Activated T-cell treated with anti-CD3 and anti-CD28 coated beads, Interleukin-2, amount 50 U/mL, for 24 hours (primary cell): ENCODE data around the gene GPS1.
A peak's percentile ranks its signal among the peaks of the same experiment; 100 is the strongest.

Source experiments
- DNase-seq: peaks from one replicate; pipeline ENCODE4 v3.0.0-alpha.2; 2020
- H3K27ac Mint-ChIP-seq: 2 replicates; pipeline ENCODE4 v1.8.0; 2020; ENCODE audit warnings: mild to moderate bottlenecking, mixed read lengths
- H3K27me3 Mint-ChIP-seq: 2 replicates; pipeline ENCODE4 v1.8.0; 2020; ENCODE audit warnings: mixed read lengths
- H3K36me3 Mint-ChIP-seq: 2 replicates; pipeline ENCODE4 v1.8.0; 2020; ENCODE audit warnings: low read depth, mixed read lengths
- H3K4me1 Mint-ChIP-seq: 2 replicates; pipeline ENCODE4 v1.8.0; 2020; ENCODE audit warnings: low read depth, mixed read lengths
- H3K4me3 Mint-ChIP-seq: 2 replicates; pipeline ENCODE4 v1.8.0; 2020; ENCODE audit warnings: mild to moderate bottlenecking, moderate library complexity, mixed read lengths
- H3K9me3 Mint-ChIP-seq: 2 replicates; pipeline ENCODE4 v1.8.0; 2020; ENCODE audit warnings: mixed read lengths

The GPS1 gene

DNA sequence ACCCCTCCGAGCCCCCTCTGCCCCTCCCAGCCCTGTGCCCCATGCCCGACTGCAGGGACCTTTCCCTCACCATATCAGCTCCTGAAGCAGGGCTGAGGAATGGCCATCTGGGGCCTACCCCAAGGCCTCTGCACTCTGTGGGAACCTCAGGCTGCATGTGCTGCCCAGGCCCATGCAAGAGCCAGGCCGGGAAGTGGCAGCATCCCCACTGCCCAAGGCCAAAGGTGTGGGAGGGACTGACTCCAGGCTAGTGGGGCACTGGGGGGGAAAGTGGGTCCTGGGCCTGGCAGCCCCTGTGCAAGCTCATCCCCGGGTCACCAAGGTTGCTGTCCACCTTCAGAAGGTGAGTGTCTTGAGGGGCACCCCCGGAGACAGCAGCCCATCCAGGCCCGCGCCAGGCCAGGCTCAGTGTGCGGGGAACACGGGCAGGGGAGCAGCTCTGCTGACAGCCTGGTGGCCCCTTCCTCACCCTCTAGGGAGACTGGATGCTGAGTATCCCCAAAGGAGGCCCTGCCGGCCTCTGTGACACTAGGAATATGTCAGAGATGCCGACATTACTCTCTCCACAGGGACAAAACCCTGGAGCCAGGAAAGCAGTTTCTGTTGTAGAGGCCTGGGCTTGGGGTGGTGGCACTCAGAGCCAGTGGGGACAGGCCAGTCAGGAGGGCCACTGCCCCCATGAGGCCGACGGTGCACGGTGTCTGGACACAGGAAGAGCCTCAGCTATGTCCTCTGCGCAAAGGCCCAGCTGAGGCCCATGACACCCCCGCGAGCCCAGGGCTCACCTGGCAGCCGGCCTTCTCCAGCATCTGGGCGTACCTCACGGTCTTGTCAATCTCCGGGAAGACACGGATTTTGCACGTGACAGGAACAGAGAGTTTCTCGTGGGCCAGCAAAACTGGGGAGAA lies 10.6 kb downstream of the GPS1 start:
- no peak overlapping the region for H3K4me3 Mint-ChIP-seq
- H3K9me3 Mint-ChIP-seq: no peaks in the 10 kb centered on the region
- H3K27ac Mint-ChIP-seq: peak overlapping the region; percentile 68
- no peak for DNase-seq
- H3K27me3 Mint-ChIP-seq: no peaks in the 10 kb centered on the region
- H3K36me3 Mint-ChIP-seq: peaks cover 73% of the 10 kb centered on the region
- H3K4me1 Mint-ChIP-seq: peaks cover 15% of the 10 kb centered on the region

DNA sequence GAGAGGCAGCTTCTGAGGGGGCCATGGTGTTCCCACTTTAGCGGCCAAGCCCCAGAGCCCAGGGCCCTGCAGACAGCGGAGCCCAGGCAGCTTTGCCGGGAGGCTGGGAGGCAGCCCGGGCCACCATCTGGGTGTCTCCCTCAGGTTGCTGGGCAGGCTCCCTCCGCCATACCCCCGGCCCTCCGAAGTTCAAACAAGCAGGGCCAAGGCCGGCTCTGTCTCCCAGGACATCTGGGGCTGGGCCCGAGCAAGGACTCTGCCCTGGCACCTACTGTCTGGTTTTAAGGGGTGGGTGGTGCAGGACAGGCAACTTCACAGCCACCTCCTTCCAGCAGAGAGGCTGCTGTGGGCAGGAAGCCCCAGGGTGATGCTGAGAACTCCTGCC lies 11.3 kb downstream of the GPS1 start:
- Mint-ChIP-seq H3K4me3 (no peak overlapping the region), H3K36me3 (peaks cover 66% of the 10 kb centered on the region), H3K27me3 (no peaks in the 10 kb centered on the region), H3K4me1 (peaks cover 15% of the 10 kb centered on the region), H3K9me3 (no peaks in the 10 kb centered on the region), H3K27ac (peak overlapping the region; percentile 26)
- DNase-seq: no peak

DNA sequence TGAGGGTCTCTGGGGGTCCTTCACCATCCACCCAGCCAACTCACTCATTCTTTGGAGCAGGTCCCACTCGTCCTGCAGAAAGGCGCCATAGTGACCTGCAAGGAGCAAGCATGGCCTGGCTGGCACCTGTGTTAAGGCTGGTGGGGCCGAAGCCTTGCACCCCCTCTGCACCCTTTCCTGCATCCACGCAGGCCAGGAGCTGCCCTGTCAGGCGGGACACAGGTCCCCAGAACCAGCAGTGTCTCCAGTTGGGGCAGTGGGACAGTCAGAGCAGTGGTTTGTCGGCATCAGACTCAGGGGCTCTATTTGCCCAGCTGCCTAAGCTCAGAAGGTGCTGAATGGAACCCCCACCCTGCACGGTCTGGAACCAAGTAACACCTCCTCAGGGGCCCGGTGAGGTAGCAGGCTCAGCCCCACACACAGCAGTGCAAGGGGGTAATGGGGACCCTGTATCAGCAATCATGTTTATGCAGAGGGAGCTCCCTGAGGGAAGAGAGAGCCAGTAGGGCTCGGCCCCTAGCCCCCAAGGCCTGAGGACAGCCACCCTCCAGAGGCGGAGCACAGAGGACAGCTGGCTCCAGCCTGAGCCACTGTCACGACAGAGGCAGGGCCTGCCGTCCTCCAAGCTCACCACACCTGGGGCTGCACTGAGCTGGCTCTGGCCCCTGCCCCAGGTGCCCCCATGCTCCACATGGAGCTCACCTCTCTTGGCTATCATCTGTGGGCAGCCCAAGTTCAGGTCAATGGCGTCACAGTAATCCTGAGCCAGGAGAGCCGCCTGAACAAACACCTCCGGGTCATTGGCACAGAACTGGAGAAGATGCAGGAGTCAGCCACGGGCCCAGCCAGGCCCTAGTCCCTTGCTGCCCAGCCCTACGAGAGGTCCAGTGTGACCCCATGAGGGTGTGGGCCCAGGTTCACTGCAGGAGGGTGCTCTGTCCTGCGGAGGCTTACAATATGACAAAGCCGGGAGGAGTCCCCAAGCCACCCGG lies 12.0 kb downstream of the GPS1 start:
- Mint-ChIP-seq H3K9me3 (no peaks in the 10 kb centered on the region), H3K27ac (peak overlapping the region; percentile 82), H3K27me3 (no peaks in the 10 kb centered on the region), H3K4me1 (peaks cover 15% of the 10 kb centered on the region), H3K4me3 (peak overlapping the region; percentile 82), H3K36me3 (peaks cover 59% of the 10 kb centered on the region)
- no peak for DNase-seq

DNA sequence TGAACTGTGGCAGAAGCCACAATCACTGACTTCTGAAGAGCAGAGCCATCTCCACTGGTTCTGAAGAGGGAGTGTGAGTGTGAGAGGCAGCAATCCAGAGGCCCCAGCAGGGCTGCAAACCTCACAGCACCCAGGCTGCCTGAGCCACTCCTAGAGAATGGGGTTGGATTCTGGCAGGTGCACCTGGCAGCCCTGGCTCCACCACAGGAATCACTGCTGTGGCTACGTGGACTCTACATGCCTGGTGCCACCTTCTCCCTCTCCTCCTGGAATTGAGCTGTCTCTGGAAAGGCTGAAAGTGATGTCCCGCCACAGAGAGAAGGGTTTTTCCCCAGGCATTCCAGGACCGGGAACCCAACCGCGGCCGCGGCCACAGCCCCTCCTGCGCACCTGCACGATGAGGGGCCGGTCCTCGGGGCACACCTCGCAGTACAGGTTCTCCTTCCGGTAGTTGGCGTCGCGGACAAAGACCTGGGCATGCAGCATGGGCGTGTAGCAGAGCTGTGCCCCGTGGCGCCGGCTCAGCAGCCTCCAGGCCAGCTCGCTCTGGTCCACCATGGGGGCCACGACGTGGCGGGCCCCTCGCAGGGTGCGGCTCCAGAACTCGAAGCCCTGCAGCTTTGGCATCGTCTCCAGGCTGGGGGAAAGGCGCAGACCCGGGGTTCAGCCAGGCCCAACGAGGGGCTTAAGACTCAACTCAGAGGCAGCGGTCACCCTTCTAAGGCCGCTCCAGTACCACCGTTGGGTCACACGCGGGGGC lies 12.9 kb downstream of the GPS1 start:
- H3K4me3 Mint-ChIP-seq: peak overlapping the region; percentile 82
- no peaks in the 10 kb centered on the region for H3K9me3 Mint-ChIP-seq
- no peak for DNase-seq
- H3K27ac Mint-ChIP-seq: peak overlapping the region; percentile 82
- H3K36me3 Mint-ChIP-seq: peaks cover 50% of the 10 kb centered on the region
- H3K27me3 Mint-ChIP-seq: no peaks in the 10 kb centered on the region
- H3K4me1 Mint-ChIP-seq: peaks cover 15% of the 10 kb centered on the region

DNA sequence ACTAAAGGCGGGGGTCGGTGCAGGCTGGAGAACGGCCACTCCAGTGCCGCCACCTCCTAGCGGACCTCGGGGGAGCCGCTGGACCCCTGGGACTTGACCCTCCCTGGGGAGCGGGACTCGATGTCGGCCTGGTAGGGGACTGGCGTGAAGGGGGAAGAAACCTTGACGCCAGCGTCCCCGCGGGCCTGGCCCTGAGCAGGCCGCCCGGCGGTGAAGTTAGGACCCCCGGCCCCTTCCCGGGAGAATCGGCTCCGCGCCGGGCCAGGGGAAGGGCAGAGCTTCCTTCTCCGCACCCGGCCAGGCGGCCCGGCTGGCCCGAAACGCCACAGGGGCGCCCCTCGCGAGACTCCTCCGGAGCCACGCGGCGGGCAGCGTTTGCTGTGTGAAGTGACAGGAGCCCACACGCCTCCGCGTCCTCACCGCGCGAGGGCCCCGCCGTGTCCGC lies 13.5 kb downstream of the GPS1 start:
- Mint-ChIP-seq H3K36me3 (peaks cover 44% of the 10 kb centered on the region), H3K4me3 (peak overlapping the region; percentile 82), H3K4me1 (peaks cover 15% of the 10 kb centered on the region), H3K9me3 (no peaks in the 10 kb centered on the region), H3K27me3 (no peaks in the 10 kb centered on the region), H3K27ac (peak overlapping the region; percentile 82)
- no peak for DNase-seq

DNA sequence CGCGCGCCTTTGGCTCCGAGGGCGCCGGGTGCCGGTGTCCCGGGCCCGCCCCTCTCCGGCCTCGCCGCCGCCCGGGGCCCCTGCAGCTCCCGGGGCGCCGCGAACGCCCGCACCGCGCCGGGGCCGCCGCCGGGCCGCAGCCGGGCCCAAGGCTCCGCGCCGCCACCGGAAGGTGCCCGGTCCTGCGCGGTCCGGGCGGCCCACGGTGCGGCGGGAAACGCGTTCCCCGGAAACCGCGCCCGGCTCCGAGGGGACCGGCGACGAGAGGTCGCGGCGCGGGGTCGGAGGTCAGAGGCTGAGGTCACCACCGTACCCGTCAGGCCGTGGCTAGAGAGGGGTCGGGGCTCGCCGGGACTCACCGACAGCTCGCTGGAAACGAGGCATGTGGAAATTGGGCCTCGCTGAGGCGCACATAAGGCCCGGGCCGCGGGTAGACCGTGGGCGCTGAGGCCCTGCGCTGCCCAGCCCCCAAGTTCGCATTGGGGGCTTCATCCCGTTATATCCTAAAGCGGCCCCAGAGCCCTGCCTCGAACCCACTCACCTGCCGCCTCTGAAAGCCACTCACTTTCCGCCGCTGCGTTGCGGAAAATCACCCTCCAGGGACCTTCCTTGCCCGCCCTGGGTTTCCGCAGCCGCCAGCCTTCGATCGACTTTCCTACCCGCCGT lies 14.1 kb downstream of the GPS1 start, which contains the start of gene DUS1L:
Gene DUS1L, minus strand, starts transcription at position 167 of the 666 bp plus-strand sequence. CDS start 745 bp downstream, outside the sequence.
- H3K27me3 Mint-ChIP-seq: no peaks in the 10 kb centered on the region
- peak within 1 kb of the TSS; percentile 94 for H3K27ac Mint-ChIP-seq
- H3K36me3 Mint-ChIP-seq: peaks cover 38% of the 10 kb centered on the region
- no peaks in the 10 kb centered on the region for H3K9me3 Mint-ChIP-seq
- peak within 1 kb of the TSS; percentile 84 for H3K4me3 Mint-ChIP-seq
- H3K4me1 Mint-ChIP-seq: peaks cover 15% of the 10 kb centered on the region
- peak; percentile 86 for DNase-seq

DNA sequence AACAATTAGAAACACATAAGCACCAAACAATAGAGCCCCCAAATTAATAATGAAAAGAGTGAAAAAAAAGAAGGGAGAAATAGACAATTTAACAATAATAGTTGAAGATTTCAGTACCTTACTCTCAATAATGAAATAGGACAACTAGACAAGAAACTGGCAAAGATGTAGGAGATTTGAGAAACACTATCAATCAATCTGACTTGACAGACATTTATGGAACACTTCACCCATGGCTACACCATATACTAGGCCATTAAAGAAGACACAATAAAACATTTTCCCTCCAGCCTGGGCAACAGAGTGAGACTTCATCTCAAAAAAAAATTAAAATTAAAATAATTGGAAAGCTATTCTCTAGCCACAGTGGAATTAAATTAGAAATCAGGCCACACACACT lies 18.9 kb downstream of the GPS1 start:
- Mint-ChIP-seq H3K36me3 (peaks cover 3% of the 10 kb centered on the region), H3K4me3 (no peak overlapping the region), H3K27me3 (no peaks in the 10 kb centered on the region), H3K9me3 (no peaks in the 10 kb centered on the region), H3K4me1 (peaks cover 6% of the 10 kb centered on the region), H3K27ac (no peak overlapping the region)
- DNase-seq: no peak

DNA sequence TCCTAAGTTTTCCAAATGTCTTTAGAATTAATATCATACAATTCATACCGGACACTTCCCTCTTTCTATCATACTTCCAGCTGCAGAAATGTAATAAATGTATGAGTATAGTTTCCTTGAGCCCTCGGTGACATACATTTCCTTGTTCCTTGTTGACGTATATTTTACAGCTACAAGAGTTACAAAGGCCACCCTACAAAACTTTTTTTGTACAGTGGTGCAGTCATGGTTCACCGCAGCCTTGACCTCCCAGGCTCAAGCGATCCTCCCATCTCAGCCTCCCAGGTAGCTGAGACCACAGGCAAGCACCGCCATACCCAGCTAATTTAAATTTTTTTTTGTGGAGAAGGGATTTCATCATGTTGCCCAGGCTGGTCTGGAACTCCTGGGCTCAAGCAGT lies 21.1 kb downstream of the GPS1 start:
- Mint-ChIP-seq H3K36me3 (peaks cover 5% of the 10 kb centered on the region), H3K4me1 (no peaks in the 10 kb centered on the region), H3K4me3 (no peak overlapping the region), H3K9me3 (no peaks in the 10 kb centered on the region), H3K27me3 (no peaks in the 10 kb centered on the region), H3K27ac (no peak overlapping the region)
- no peak for DNase-seq

DNA sequence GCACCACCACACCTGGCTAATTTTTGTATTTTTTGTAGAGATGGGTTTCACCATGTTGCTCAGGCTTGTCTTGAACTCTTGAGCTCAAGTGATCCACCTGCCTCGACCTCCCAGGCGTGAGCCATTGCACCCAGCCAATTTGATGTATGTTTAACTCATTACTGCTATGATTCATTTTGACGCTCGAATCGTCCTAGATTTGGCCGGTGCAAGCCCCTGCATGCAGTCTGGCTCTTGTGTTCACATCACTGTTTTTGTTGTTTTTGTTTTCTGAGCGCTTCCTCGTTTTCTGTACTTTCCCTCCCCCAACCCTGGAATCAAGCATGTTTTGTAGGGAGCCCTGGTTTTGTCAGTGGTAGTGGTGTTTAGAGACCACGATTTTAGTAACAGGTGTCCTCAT lies 21.7 kb downstream of the GPS1 start:
- Mint-ChIP-seq H3K36me3 (peaks cover 10% of the 10 kb centered on the region), H3K4me1 (peaks cover 2% of the 10 kb centered on the region), H3K27ac (peak overlapping the region; percentile 4), H3K27me3 (no peaks in the 10 kb centered on the region), H3K9me3 (no peaks in the 10 kb centered on the region), H3K4me3 (no peak overlapping the region)
- DNase-seq: no peak

DNA sequence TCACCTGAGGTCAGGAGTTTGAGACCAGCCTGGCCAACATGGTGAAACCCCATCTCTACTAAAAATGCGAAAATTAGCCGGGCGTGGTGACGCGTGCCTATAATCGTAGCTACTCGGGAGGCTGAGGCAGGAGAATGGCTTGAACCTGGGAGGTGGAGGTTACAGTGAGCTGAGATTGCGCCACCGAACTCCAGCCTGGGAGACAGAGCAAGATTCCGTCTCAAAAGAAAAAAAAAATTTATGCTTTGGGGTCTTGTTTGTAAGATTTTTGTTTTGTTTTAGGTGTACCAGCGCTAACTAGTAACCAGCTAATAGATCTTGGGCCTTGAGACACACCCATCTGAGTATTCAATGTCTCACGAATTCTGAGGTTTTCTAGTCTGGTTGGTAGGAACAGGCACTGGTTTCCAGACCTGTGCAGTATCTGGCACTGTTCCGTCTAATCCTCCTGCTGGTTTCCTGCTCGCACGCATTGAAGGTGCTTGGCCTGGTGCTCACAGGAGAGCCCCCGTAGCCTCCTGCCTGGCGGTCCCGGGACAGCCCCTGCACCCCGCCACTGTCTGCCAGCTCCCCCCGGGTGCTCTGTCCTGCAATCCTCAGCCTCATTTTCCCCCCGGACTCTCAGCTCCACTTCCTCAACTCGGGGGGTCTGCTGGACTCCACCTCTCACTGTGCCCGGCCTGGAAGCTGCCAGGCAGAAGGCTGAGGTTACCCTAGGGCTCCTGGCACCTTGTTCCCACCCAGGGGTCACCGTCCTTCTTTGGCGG lies 24.5 kb downstream of the GPS1 start:
- Mint-ChIP-seq H3K9me3 (no peaks in the 10 kb centered on the region), H3K4me1 (peaks cover 2% of the 10 kb centered on the region), H3K27me3 (no peaks in the 10 kb centered on the region), H3K27ac (no peak overlapping the region), H3K36me3 (peaks cover 35% of the 10 kb centered on the region), H3K4me3 (no peak overlapping the region)
- no peak for DNase-seq

DNA sequence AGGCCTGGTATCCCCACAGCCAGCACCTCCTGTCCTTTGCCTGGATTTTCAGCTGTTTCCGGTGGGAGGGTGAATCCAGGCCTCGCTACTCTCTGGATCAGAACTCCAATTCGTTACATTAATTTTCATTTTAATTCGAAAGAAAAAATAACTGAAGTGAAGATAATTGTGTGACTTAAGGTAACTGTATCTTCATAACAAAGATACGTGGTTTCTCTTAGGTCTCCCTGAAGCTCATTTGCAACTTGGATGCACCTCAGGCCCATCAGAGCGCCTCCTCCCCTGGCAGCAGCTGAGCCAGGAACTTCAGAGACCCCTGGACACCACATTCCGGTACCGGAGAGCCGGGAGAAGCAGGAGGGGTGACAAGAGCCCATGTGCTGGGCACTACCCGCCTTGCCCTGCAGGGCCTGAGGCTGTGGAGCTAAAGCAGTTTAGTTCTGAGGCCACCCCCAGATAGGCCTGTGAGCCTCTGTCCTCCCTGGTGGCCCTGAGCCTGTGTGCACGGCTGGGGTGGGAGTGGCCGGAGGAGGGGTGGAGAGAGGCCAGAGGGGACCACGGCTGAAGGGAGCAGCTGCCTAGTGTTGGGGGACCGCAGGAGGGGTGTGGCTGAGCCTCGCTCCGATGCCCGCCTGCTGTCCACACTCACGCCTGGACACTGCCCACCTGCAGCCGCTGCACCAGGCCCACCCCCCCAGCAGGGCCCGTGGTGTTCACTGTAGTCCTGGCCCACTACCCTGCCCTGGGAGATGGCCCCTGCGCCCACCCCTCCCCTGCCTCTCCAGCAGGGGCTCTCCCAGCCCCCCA lies 25.3 kb downstream of the GPS1 start:
- DNase-seq: no peak
- H3K36me3 Mint-ChIP-seq: peaks cover 42% of the 10 kb centered on the region
- H3K4me1 Mint-ChIP-seq: peaks cover 2% of the 10 kb centered on the region
- no peaks in the 10 kb centered on the region for H3K27me3 Mint-ChIP-seq
- no peak overlapping the region for H3K4me3 Mint-ChIP-seq
- H3K27ac Mint-ChIP-seq: no peak overlapping the region
- no peaks in the 10 kb centered on the region for H3K9me3 Mint-ChIP-seq

DNA sequence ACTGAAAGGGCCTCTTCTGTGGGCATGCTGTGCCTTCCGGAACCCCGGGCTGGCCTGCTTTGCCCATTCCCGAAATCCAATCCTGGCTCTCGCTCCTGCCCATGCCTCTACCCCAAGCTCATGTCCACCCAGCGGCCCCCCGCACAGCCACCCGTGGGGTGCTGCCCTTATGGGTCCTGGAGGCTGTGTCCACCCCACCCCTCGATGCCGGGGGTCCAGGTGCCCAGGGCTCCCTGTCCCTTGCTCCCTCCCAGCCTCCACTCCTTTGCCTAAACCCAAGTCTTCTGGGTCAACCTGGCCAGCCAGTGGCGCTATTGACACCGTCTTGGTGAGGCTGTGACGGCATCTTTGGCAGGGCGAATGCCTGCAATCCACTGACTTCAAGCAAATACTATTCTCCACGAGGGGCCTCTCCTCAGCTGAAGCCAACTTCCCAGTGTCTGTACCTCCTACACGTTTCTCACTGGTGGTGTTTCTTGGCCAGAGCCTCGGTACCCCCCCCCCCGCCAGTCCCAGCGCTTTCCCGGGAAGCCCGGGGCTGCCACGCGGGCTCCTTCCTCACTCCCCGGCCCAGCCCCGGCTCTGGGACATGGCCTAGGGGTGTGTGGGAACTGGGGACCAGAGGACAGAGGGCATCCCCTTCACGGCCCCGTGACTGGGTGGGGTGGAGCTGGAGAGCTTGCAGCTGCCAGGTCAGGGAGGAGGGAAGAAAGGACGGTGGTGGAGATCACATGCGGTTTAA lies 26.1 kb downstream of the GPS1 start:
- H3K27ac Mint-ChIP-seq: peak overlapping the region; percentile 56
- H3K27me3 Mint-ChIP-seq: no peaks in the 10 kb centered on the region
- no peaks in the 10 kb centered on the region for H3K9me3 Mint-ChIP-seq
- H3K4me1 Mint-ChIP-seq: peaks cover 2% of the 10 kb centered on the region
- H3K4me3 Mint-ChIP-seq: no peak overlapping the region
- DNase-seq: no peak
- H3K36me3 Mint-ChIP-seq: peaks cover 50% of the 10 kb centered on the region
